Progenitor cell of endocrine pancreas (in vitro differentiated cells): ENCODE results near the gene SDHAF1. TPM values are rescaled to one million over a fixed set of nuclear protein-coding genes. Genes with fewer than 3 reads are reported as not detected.

Source experiments
- DNase-seq: peaks from one replicate; pipeline ENCODE4 v3.0.0; 2021; ENCODE audit warnings: low spot score; ENCODE audit not compliant: unreplicated experiment
- H3K27ac Mint-ChIP-seq: 2 replicates; pipeline ENCODE4 v1.8.0; 2021; ENCODE audit warnings: mild to moderate bottlenecking, moderate library complexity, mixed read lengths
- H3K27me3 Mint-ChIP-seq: 2 replicates; pipeline ENCODE4 v1.8.0; 2021; ENCODE audit warnings: mixed read lengths
- H3K36me3 Mint-ChIP-seq: 2 replicates; pipeline ENCODE4 v1.8.0; 2022; ENCODE audit warnings: mixed read lengths; ENCODE audit not compliant: insufficient read depth
- H3K4me1 Mint-ChIP-seq: 2 replicates; pipeline ENCODE4 v1.8.0; 2021; ENCODE audit warnings: low read depth, mixed read lengths
- H3K4me3 Mint-ChIP-seq: 2 replicates; pipeline ENCODE4 v1.8.0; 2021; ENCODE audit warnings: low read depth, mild to moderate bottlenecking, moderate library complexity, mixed read lengths
- H3K9me3 Mint-ChIP-seq: 2 replicates; pipeline ENCODE4 v1.8.0; 2021; ENCODE audit warnings: low read depth, mixed read lengths
- CTCF ChIP-seq: fragments of 200-600 bp; sonication (generic); IDR thresholded peaks from one replicate; pipeline ENCODE4 v1.5.0; 2021; ENCODE audit warnings: antibody characterized with exemption, mild to moderate bottlenecking; ENCODE audit not compliant: unreplicated experiment
- total RNA-seq: library from RNA; stranded (reverse); gene quantifications from 2 replicates; pipeline ENCODE4 v1.2.1, GENCODE V29; 2021

SDHAF1 gene
- total RNA-seq, 1 donor from 2014 or later = 14.4 TPM

GRCh38 chr19:36006955-36007354 lies 12.0 kb downstream of the SDHAF1 start:
- Mint-ChIP-seq H3K27ac (peak overlapping the region; percentile 41), H3K4me1 (peaks cover 17% of the 10 kb centered on the region), H3K9me3 (no peaks in the 10 kb centered on the region), H3K36me3 (peaks cover 12% of the 10 kb centered on the region), H3K4me3 (peak overlapping the region; percentile 59), H3K27me3 (no peaks in the 10 kb centered on the region)
- no peak for DNase-seq
- TF ChIP-seq CTCF = no peak

- peaks cover 8% of the 10 kb centered on the region for H3K36me3 Mint-ChIP-seq
- no peaks in the 10 kb centered on the region for H3K27me3 Mint-ChIP-seq
- peak; percentile 47 for DNase-seq
- peak within 1 kb of the TSS; percentile 94 for H3K27ac Mint-ChIP-seq
- no peak for TF ChIP-seq CTCF
- no peaks in the 10 kb centered on the region for H3K9me3 Mint-ChIP-seq
- H3K4me1 Mint-ChIP-seq = peaks cover 20% of the 10 kb centered on the region
- H3K4me3 Mint-ChIP-seq = peak within 1 kb of the TSS; percentile 95
These were observed 13.5 kb downstream of the SDHAF1 start, which contains the start of gene SYNE4 for GRCh38 chr19:36008336-36008978. TSS of gene SYNE4 (minus strand) at chr19:36008813. CDS start at chr19:36008681, 132 bp downstream.

GRCh38 chr19:36009220-36009619 lies 14.2 kb downstream of the SDHAF1 start:
- Mint-ChIP-seq H3K9me3 (no peaks in the 10 kb centered on the region), H3K4me3 (peak overlapping the region; percentile 95), H3K27me3 (no peaks in the 10 kb centered on the region), H3K27ac (peak overlapping the region; percentile 42), H3K4me1 (peaks cover 28% of the 10 kb centered on the region), H3K36me3 (peaks cover 8% of the 10 kb centered on the region)
- peak; percentile 20 for TF ChIP-seq CTCF
- peak; percentile 30 for DNase-seq

- H3K27ac Mint-ChIP-seq = peak overlapping the region; percentile 42
- H3K27me3 Mint-ChIP-seq = no peaks in the 10 kb centered on the region
- no peaks in the 10 kb centered on the region for H3K9me3 Mint-ChIP-seq
- peaks cover 32% of the 10 kb centered on the region for H3K4me1 Mint-ChIP-seq
- peak overlapping the region; percentile 67 for H3K4me3 Mint-ChIP-seq
- DNase-seq = no peak
- H3K36me3 Mint-ChIP-seq = peaks cover 6% of the 10 kb centered on the region
- TF ChIP-seq CTCF = no peak
These were observed 14.8 kb downstream of the SDHAF1 start for GRCh38 chr19:36009633-36010379.

- Mint-ChIP-seq H3K4me3 (no peak overlapping the region), H3K27ac (no peak overlapping the region), H3K4me1 (peaks cover 32% of the 10 kb centered on the region), H3K36me3 (peaks cover 2% of the 10 kb centered on the region), H3K27me3 (no peaks in the 10 kb centered on the region), H3K9me3 (no peaks in the 10 kb centered on the region)
- TF ChIP-seq CTCF = no peak
- no peak for DNase-seq
These were observed 15.4 kb downstream of the SDHAF1 start for GRCh38 chr19:36010402-36010801.
